Measurements from ENCODE around the gene ALG14. TPM values are rescaled to one million over a fixed set of nuclear protein-coding genes. Genes with fewer than 3 reads are reported as not detected.
A peak's percentile ranks its signal among the peaks of the same experiment; 100 is the strongest.

Gene ALG14
- total and polyA plus RNA-seq, 2 donors (not counting 3 experiments of a cell fraction or from before 2014, with no cell fraction given) = 2.6 to 8.6 TPM

DNA sequence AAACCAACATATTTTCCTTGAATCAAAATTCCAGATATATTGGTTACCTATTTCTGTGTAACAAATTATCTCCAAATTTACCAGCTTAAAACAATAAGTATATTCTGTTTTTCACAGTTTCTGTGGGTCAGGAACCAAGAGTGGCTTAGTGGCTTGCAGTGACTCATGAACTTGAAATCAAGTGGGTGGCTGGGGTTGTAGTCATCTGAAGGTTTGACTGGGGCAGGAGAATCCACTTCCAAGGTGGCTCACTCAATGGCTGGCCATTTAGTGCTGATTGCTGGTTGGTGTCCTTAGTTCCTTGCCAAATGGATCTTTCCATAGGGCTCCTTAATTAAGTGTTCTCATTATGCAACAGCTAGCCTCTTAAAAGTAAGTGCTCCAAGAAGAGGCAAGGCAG lies 43.8 kb downstream of the ALG14 start:
- no peak overlapping the region for H3K9ac ChIP-seq (replicated peaks; ENCODE audit: extremely low read depth, insufficient read depth, low read length)
- FAIRE-seq = no peak
- no peaks in the 10 kb centered on the region for H4K20me1 ChIP-seq (replicated peaks; ENCODE audit: control insufficient read depth, extremely low read depth, insufficient read depth, low read length)
- no peak overlapping the region for H3K27ac ChIP-seq (ENCODE audit: insufficient read depth, low read depth, low read length)
- H3K36me3 ChIP-seq (ENCODE audit: control insufficient read depth in 2 of 2, extremely low read depth in 1 of 2, insufficient read depth in 2 of 2, low read length in 2 of 2) = no peaks in the 10 kb centered on the region
- H3K4me3 ChIP-seq (replicated peaks in 1 of 3; ENCODE audit: insufficient read depth in 1 of 3, low read depth in 1 of 3, low read length in 3 of 3) = no peak overlapping the region
- DNase-seq (ENCODE audit: low read depth, low spot score) = no peak
- TF ChIP-seq EZH2 (IDR thresholded peaks at IDR 0.05; ENCODE audit: borderline replicate concordance, low read depth, low read length, severe bottlenecking) (no peak), POLR2A (IDR thresholded peaks at IDR 0.05; ENCODE audit: low read depth, low read length) (no peak), MYC (IDR thresholded peaks at IDR 0.05; ENCODE audit: low read depth, low read length) (no peak), MAX (IDR thresholded peaks at IDR 0.05; ENCODE audit: insufficient read depth, insufficient read length) (no peak)
- H3K4me2 ChIP-seq (ENCODE audit: insufficient read depth, low read length) = no peak overlapping the region
- intact Hi-C loops (cut with micrococcal nuclease) (no loop called here), dilution Hi-C loops (cut with MboI; ENCODE audit: extremely low pct_ligation_motif_present, low sequenced_read_pairs) (loop anchor here (25.0 kb wide), 1 partner anchor 117 kb away; no protein-coding TSS in a partner anchor)
- H3K27me3 ChIP-seq (ENCODE audit: control insufficient read depth in 2 of 2, insufficient read depth in 2 of 2, low read length in 2 of 2) = no peaks in the 10 kb centered on the region
- H3K4me1 ChIP-seq (ENCODE audit: control insufficient read depth, extremely low read depth, insufficient read depth, low read length) = peaks cover 13% of the 10 kb centered on the region
- no peaks in the 10 kb centered on the region for H3K9me1 ChIP-seq (replicated peaks; ENCODE audit: control insufficient read depth, extremely low read depth, insufficient read depth, low read length)
- no peaks in the 10 kb centered on the region for H3K9me3 ChIP-seq (replicated peaks; ENCODE audit: control insufficient read depth, insufficient read depth, low read length)
- ChIA-PET POLR2A (no interaction called here), CTCF (interaction anchor here (0.9 to 3.0 kb wide), 4 partner anchors 12 to 174 kb away, joined by 3 to 10 read pairs (median 7); no protein-coding TSS in a partner anchor)
- H3K79me2 ChIP-seq (ENCODE audit: control insufficient read depth, insufficient read depth, low read length) = no peaks in the 10 kb centered on the region
- BruUV-seq (replicated peaks) = no TSS peak
- H2AFZ ChIP-seq (ENCODE audit: low read depth, low read length) = no peak overlapping the region

DNA sequence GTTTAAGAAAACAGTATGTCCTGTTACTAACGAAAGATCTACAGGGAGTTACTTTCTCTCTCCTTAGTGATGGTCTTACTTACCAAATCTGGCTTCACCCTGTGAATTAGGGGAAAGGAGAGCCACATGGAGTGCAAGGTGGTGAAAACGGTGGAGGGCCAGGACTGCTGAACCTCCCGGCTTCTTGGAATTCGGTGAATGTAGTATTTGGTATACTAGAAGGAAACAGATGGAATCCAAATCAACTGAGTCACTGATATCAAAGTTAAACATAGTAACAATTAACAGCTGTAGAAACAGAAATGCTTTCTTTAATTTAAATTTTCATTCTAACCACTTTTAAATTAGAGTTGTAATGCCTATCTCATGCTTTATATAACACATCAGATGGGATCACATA lies 45.7 kb downstream of the ALG14 start:
- no peak overlapping the region for H3K27ac ChIP-seq (ENCODE audit: insufficient read depth, low read depth, low read length)
- CTCF ChIA-PET = interaction anchor here (0.7 to 3.2 kb wide), 4 partner anchors 9 to 173 kb away, joined by 3 to 16 read pairs (median 6); no protein-coding TSS in a partner anchor

More for the DNA sequence above, 45.7 kb downstream of the ALG14 start:
- intact Hi-C loops (cut with micrococcal nuclease) (loop anchor here (1.0 to 2.0 kb wide), 2 partner anchors 14 to 102 kb away; no protein-coding TSS in a partner anchor), dilution Hi-C loops (cut with MboI; ENCODE audit: extremely low pct_ligation_motif_present, low sequenced_read_pairs) (loop anchor here (25.0 kb wide), 1 partner anchor 115 kb away; no protein-coding TSS in a partner anchor)
- POLR2A ChIA-PET = interaction anchor here (0.8 kb wide), 1 partner anchor 102 kb away, joined by 3 read pairs; no protein-coding TSS in a partner anchor
- Histone ChIP-seq H4K20me1 (replicated peaks; ENCODE audit: control insufficient read depth, extremely low read depth, insufficient read depth, low read length) (no peaks in the 10 kb centered on the region), H3K4me2 (ENCODE audit: insufficient read depth, low read length) (peak overlapping the region; percentile 8), H3K9me3 (replicated peaks; ENCODE audit: control insufficient read depth, insufficient read depth, low read length) (no peaks in the 10 kb centered on the region), H3K4me1 (ENCODE audit: control insufficient read depth, extremely low read depth, insufficient read depth, low read length) (peaks cover 30% of the 10 kb centered on the region), H2AFZ (ENCODE audit: low read depth, low read length) (no peak overlapping the region), H3K27me3 (ENCODE audit: control insufficient read depth in 2 of 2, insufficient read depth in 2 of 2, low read length in 2 of 2) (no peaks in the 10 kb centered on the region), H3K9me1 (replicated peaks; ENCODE audit: control insufficient read depth, extremely low read depth, insufficient read depth, low read length) (no peaks in the 10 kb centered on the region), H3K79me2 (ENCODE audit: control insufficient read depth, insufficient read depth, low read length) (no peaks in the 10 kb centered on the region), H3K36me3 (ENCODE audit: control insufficient read depth in 2 of 2, extremely low read depth in 1 of 2, insufficient read depth in 2 of 2, low read length in 2 of 2) (no peaks in the 10 kb centered on the region), H3K4me3 (replicated peaks in 1 of 3; ENCODE audit: insufficient read depth in 1 of 3, low read depth in 1 of 3, low read length in 3 of 3) (no peak overlapping the region), H3K9ac (replicated peaks; ENCODE audit: extremely low read depth, insufficient read depth, low read length) (no peak overlapping the region)
- FAIRE-seq = no peak
- BruUV-seq (replicated peaks) = no TSS peak
- TF ChIP-seq FOS (IDR thresholded peaks at IDR 0.05; ENCODE audit: borderline replicate concordance, insufficient read depth, low read length) = no peak
- peak; percentile 38 for TF ChIP-seq JUN (IDR thresholded peaks at IDR 0.05; ENCODE audit: borderline replicate concordance, insufficient read depth, insufficient read length, low read depth)
- peak; percentile 55 for DNase-seq (ENCODE audit: low read depth, low spot score)

Measured in endothelial cell of umbilical vein (primary cell).